Astrocyte of the spinal cord (primary cell): ENCODE results near the gene COL9A2.
A peak's percentile ranks its signal among the peaks of the same experiment; 100 is the strongest.
"Not testable (repeated sequence)": the region's sequence is repeated elsewhere in the genome, so short reads cannot be mapped to it uniquely, and the experiment has no call there.

ENCODE experiments used
- DNase-seq: peaks from one replicate; pipeline ENCODE4 v3.0.0; 2011; ENCODE audit warnings: low read depth, low spot score
- H3K4me3 ChIP-seq: 2 replicates; pipeline ENCODE4 v1.5.1; 2011; ENCODE audit warnings: low read depth, mild to moderate bottlenecking, low read length, moderate library complexity
- in situ Hi-C: cut with HindIII; loops from 2 replicates; pipeline ENCODE4 v1.10.0; 2017; ENCODE audit warnings: low sequenced_read_pairs
- TF ChIP-seq, protein P1 (sequence below): IDR thresholded peaks from 2 replicates; pipeline ENCODE4 v1.5.1; 2012; ENCODE audit warnings: low read depth, mild to moderate bottlenecking, low read length, inconsistent platforms

The COL9A2 gene

DNA sequence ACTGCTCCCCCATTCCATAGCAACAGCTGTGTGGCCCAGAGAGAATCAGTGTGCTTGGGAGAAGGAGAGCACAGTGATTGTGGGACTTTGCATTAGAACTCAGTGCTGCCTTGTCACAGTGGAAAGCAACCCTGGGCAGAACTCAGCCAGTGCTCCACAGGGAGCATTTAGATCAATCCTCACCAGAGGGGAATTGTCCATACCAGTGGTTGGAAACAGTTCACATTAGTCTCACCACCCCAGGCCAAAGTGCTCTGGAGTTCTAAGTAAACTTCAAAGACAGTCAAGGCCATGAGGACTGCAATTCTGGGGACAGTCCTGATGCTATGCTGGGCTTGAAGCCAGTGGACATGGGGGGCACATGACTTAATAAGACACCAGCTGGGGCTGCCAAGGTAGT is 43.5 kb upstream of the COL9A2 start:
- TF ChIP-seq, protein P1, sequence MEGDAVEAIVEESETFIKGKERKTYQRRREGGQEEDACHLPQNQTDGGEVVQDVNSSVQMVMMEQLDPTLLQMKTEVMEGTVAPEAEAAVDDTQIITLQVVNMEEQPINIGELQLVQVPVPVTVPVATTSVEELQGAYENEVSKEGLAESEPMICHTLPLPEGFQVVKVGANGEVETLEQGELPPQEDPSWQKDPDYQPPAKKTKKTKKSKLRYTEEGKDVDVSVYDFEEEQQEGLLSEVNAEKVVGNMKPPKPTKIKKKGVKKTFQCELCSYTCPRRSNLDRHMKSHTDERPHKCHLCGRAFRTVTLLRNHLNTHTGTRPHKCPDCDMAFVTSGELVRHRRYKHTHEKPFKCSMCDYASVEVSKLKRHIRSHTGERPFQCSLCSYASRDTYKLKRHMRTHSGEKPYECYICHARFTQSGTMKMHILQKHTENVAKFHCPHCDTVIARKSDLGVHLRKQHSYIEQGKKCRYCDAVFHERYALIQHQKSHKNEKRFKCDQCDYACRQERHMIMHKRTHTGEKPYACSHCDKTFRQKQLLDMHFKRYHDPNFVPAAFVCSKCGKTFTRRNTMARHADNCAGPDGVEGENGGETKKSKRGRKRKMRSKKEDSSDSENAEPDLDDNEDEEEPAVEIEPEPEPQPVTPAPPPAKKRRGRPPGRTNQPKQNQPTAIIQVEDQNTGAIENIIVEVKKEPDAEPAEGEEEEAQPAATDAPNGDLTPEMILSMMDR: no peak
- no peak overlapping the region for H3K4me3 ChIP-seq
- in situ Hi-C loops: no loop called here
- no peak for DNase-seq

GRCh38 chr1:40357625-40358024 is 40.5 kb upstream of the COL9A2 start:
- in situ Hi-C loops: no loop called here
- TF ChIP-seq, protein P1: no peak

DNA sequence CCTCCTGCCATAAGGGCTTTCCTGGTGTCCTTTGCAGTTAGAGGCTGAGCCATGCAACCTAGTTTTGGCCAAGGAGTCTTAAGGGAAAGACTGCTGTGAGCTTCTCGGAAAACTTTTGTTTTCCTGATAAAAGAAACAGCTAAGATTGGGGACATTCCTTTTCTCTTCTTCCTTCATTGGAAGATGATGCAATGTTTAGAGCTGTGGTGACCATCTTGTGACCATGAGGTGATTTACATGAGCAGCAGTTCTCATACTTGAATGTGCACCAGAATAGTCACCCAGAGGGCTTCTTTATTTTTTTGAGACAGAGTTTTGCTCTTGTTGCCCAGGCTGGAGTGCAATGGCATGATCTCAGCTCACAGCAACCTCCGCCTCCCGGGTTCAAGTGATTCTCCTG is 36.0 kb upstream of the COL9A2 start:
- DNase-seq: no peak
- in situ Hi-C loops: no loop called here
- TF ChIP-seq, protein P1: no peak
- no peak overlapping the region for H3K4me3 ChIP-seq

More at GRCh38 chr1:40357625-40358024, 40.5 kb upstream of the COL9A2 start:
- H3K4me3 ChIP-seq: no peak overlapping the region
- no peak for DNase-seq

DNA sequence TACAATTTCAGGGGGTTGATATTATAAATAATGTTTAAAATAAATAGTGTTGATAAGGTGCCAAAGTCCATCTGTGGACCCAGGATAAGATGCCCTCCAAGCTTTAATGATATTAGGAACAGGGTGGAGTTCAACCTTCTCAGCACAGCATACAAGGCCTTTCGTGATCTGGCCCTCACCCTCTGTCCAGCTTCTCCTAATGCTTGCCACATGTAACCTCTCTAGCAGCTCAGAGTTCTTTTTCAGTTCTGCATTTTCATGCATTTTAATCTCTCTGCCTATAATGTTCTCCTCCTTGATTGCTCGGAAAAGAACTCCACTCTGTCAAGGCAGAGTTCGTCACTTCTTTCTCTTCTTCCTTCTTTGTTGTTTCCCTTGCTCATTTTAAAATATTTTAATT is 35.0 kb upstream of the COL9A2 start:
- DNase-seq: no peak
- TF ChIP-seq, protein P1: no peak
- H3K4me3 ChIP-seq: no peak overlapping the region
- in situ Hi-C loops: no loop called here

GRCh38 chr1:40351124-40351523 is 34.0 kb upstream of the COL9A2 start:
- DNase-seq: no peak
- TF ChIP-seq, protein P1: no peak
- in situ Hi-C loops: no loop called here
- no peak overlapping the region for H3K4me3 ChIP-seq

- DNase-seq: no peak
- TF ChIP-seq, protein P1: no peak
- H3K4me3 ChIP-seq: no peak overlapping the region
- in situ Hi-C loops: no loop called here
Measured at GRCh38 chr1:40350391-40350790, 33.3 kb upstream of the COL9A2 start.

DNA sequence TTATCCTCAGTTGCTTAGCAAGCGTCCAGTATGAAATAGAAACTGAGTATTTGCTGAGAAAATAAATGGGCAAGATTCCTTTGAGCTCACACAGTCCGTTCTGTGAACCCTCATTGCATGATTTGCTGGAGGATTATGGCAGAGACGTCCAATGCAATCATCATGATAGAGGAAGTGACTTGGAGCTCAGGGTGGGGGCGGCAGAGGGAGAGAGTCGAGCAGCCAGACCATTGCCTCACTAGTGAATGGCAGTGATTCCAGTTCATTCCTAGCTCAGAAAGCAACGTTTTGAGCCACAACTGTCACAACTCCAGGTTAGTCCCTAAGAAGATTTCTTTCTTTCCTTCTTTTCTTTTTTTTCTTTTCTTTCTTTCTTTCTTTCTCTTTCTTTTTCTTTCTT is 27.5 kb upstream of the COL9A2 start:
- peak; percentile 7 for DNase-seq
- in situ Hi-C loops: no loop called here
- no peak overlapping the region for H3K4me3 ChIP-seq
- TF ChIP-seq, protein P1: no peak

GRCh38 chr1:40342381-40342717 is 25.3 kb upstream of the COL9A2 start:
- DNase-seq, H3K4me3 ChIP-seq, in situ Hi-C loops: not testable (repeated sequence)
